Fibroblast of lung (primary cell): ENCODE measurements around the gene OCLN. TPM values are rescaled to one million over a fixed set of nuclear protein-coding genes. Genes with fewer than 3 reads are reported as not detected.

Experiments used
- DNase-seq, 2 donors: peaks; one replicate each; pipeline versions ENCODE4 v3.0.0 to v3.0.0-alpha.2; 2010; ENCODE audit warnings: low read depth in 2 of 2
- H2AFZ ChIP-seq: 2 replicates; pipeline ENCODE4 v1.5.1; 2012; ENCODE audit warnings: low read length, control low read depth, inconsistent platforms
- H3K27ac ChIP-seq: 2 replicates; pipeline ENCODE4 v1.5.1; 2011; ENCODE audit warnings: low read length, control low read depth; ENCODE audit not compliant: insufficient read depth
- H3K27me3 ChIP-seq: 2 replicates; pipeline ENCODE4 v1.5.1; 2011; ENCODE audit warnings: mild to moderate bottlenecking, low read length; ENCODE audit not compliant: control insufficient read depth, insufficient read depth
- H3K36me3 ChIP-seq: 2 replicates; pipeline ENCODE4 v1.5.1; 2011; ENCODE audit warnings: low read length; ENCODE audit not compliant: control insufficient read depth, insufficient read depth
- H3K4me1 ChIP-seq: 2 replicates; pipeline ENCODE4 v1.5.1; 2011; ENCODE audit warnings: low read length; ENCODE audit not compliant: control insufficient read depth, insufficient read depth; ENCODE audit errors: extremely low read depth
- H3K4me2 ChIP-seq: 2 replicates; pipeline ENCODE4 v1.5.1; 2011; ENCODE audit warnings: low read length, control low read depth; ENCODE audit not compliant: insufficient read depth; ENCODE audit errors: extremely low read depth
- H3K4me3 ChIP-seq, 4 experiments: fragments of 200-600 bp in 1 of 4; sonication (generic) in 1 of 4; replicated peaks in 1 of 4; 2 replicates each; pipeline ENCODE4 v1.5.1; 2011 to 2016; ENCODE audit warnings: low read length in 4 of 4, low read depth in 3 of 4, mild to moderate bottlenecking in 3 of 4, control low read depth in 2 of 4, inconsistent platforms in 1 of 4, mixed read lengths in 1 of 4; ENCODE audit not compliant: insufficient read depth in 1 of 4; ENCODE audit errors: control extremely low read depth in 1 of 4
- H3K79me2 ChIP-seq: 2 replicates; pipeline ENCODE4 v1.5.1; 2012; ENCODE audit warnings: mild to moderate bottlenecking, low read length, inconsistent platforms; ENCODE audit not compliant: control insufficient read depth, insufficient read depth
- H3K9ac ChIP-seq: 2 replicates; pipeline ENCODE4 v1.5.1; 2011; ENCODE audit warnings: mild to moderate bottlenecking, low read length, control low read depth; ENCODE audit not compliant: insufficient read depth
- H3K9me3 ChIP-seq: 2 replicates; pipeline ENCODE4 v1.5.1; 2012; ENCODE audit warnings: low read depth, low read length; ENCODE audit not compliant: control insufficient read depth, insufficient read depth
- H4K20me1 ChIP-seq: 2 replicates; pipeline ENCODE4 v1.5.1; 2011; ENCODE audit warnings: low read length; ENCODE audit not compliant: control insufficient read depth, insufficient read depth; ENCODE audit errors: extremely low read depth
- EZH2 ChIP-seq: IDR thresholded peaks from 2 replicates; pipeline ENCODE4 v1.5.1; 2012; ENCODE audit warnings: low read length, control low read depth, mild to moderate bottlenecking; ENCODE audit errors: missing control alignments
- polyA plus RNA-seq, 2 donors: library from polyadenylated mRNA; depleted of rRNA in 1 of 2; stranded (reverse) in 1 of 2; unstranded in 1 of 2; fragments of >200 nt; gene quantifications; 2 replicates each; pipeline ENCODE4 v1.2.1, GENCODE V29; 2011 to 2012; ENCODE audit warnings: missing spikeins in 1 of 2
- total RNA-seq: library from RNA; depleted of rRNA; stranded (reverse); fragments of >200 nt; gene quantifications from 2 replicates; pipeline ENCODE4 v1.2.1, GENCODE V29; 2014
- TF ChIP-seq, protein P1 (sequence below), 2 donors: IDR thresholded peaks in 1 of 2; conservative IDR thresholded peaks in 1 of 2; 1 replicate in 1 of 2; 2 replicates in 1 of 2; pipeline ENCODE4 v1.5.1; 2011 to 2012; ENCODE audit warnings: low read length in 2 of 2, control low read depth in 1 of 2, inconsistent platforms in 1 of 2, low read depth in 1 of 2, mild to moderate bottlenecking in 1 of 2

Gene OCLN
- total and polyA plus RNA-seq, 2 donors (not counting 1 experiment from before 2014, with no cell fraction given): 3.1 to 7.8 TPM

DNA sequence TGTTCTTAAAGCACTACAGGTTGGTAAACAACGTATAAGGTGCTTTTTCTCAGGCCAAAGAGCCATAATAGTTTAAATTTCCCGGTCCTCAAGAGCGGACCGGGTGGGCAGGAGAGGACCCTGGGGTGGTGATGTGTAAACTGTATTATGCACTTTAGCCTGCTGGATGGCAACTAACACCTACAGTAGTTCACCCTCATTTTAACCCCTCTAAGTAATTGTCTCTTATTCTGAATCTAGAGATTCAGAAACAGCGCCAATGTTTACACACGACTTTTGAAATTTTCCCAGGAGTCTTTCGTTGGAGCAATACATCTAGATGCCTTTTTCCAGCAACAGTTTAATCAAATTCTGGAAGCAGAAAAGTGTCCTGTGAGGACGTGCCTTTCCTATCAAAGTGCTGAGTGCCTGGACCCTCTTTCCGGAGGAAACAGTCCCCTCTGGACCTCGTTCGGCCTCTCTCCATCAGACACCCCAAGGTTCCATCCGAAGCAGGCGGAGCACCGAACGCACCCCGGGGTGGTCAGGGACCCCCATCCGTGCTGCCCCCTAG, 676 bp upstream of the OCLN start:
- no peaks in the 10 kb centered on the region for H3K79me2 ChIP-seq
- DNase-seq: no peak
- H3K9me3 ChIP-seq: no peaks in the 10 kb centered on the region
- no peak overlapping the region for H3K9ac ChIP-seq
- H2AFZ ChIP-seq: no peak overlapping the region
- H3K4me2 ChIP-seq: peak overlapping the region; percentile 95
- H4K20me1 ChIP-seq: no peaks in the 10 kb centered on the region
- TF ChIP-seq, protein P1, sequence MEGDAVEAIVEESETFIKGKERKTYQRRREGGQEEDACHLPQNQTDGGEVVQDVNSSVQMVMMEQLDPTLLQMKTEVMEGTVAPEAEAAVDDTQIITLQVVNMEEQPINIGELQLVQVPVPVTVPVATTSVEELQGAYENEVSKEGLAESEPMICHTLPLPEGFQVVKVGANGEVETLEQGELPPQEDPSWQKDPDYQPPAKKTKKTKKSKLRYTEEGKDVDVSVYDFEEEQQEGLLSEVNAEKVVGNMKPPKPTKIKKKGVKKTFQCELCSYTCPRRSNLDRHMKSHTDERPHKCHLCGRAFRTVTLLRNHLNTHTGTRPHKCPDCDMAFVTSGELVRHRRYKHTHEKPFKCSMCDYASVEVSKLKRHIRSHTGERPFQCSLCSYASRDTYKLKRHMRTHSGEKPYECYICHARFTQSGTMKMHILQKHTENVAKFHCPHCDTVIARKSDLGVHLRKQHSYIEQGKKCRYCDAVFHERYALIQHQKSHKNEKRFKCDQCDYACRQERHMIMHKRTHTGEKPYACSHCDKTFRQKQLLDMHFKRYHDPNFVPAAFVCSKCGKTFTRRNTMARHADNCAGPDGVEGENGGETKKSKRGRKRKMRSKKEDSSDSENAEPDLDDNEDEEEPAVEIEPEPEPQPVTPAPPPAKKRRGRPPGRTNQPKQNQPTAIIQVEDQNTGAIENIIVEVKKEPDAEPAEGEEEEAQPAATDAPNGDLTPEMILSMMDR (conservative IDR thresholded peaks at IDR 0.05 in 1 of 2, IDR thresholded peaks at IDR 0.05 in 1 of 2; ENCODE audit: low read depth in 1 of 2, low read length in 2 of 2): no peak
- no peak for TF ChIP-seq EZH2
- no peaks in the 10 kb centered on the region for H3K36me3 ChIP-seq
- peaks cover 8% of the 10 kb centered on the region for H3K4me1 ChIP-seq
- peak overlapping the region; percentile 60 to 64 (median 62) for H3K4me3 ChIP-seq
- no peak overlapping the region for H3K27ac ChIP-seq
- peaks cover 34% of the 10 kb centered on the region for H3K27me3 ChIP-seq

DNA sequence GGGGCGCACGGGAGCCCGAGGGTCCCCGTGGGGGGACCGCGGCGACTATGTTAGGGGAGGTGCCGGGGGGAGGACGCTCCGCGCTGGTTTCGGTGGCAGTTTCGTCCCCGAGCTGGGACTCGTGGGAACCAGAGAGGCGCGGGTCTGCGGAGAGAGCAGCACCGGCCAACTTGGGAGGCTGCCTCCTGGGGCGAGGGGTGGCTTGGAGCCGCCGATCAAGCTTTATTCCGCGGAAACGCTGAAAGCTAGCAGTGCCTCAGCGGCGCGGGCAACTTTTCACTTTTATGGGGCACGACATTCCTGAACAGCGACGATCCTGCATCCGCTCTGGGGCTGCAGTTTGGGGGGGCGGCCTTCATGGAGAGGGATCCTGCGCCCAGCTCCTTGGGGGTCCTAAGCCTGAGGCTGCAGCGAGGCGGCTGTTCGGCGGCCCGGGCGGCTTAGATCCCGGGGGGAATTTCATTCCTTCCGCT, 369 bp downstream of the OCLN start:
- Histone ChIP-seq H3K4me3 (peak overlapping the region; percentile 60 to 64 (median 62)), H3K36me3 (no peaks in the 10 kb centered on the region), H4K20me1 (no peaks in the 10 kb centered on the region), H3K4me2 (peak overlapping the region; percentile 95), H2AFZ (peak overlapping the region; percentile 70), H3K27me3 (peaks cover 34% of the 10 kb centered on the region), H3K4me1 (peaks cover 8% of the 10 kb centered on the region), H3K27ac (no peak overlapping the region), H3K79me2 (no peaks in the 10 kb centered on the region), H3K9ac (peak overlapping the region; percentile 23), H3K9me3 (no peaks in the 10 kb centered on the region)
- peak; percentile 47 for TF ChIP-seq EZH2
- TF ChIP-seq, protein P1 (conservative IDR thresholded peaks at IDR 0.05 in 1 of 2, IDR thresholded peaks at IDR 0.05 in 1 of 2; ENCODE audit: low read depth in 1 of 2, low read length in 2 of 2): no peak
- no peak for DNase-seq

DNA sequence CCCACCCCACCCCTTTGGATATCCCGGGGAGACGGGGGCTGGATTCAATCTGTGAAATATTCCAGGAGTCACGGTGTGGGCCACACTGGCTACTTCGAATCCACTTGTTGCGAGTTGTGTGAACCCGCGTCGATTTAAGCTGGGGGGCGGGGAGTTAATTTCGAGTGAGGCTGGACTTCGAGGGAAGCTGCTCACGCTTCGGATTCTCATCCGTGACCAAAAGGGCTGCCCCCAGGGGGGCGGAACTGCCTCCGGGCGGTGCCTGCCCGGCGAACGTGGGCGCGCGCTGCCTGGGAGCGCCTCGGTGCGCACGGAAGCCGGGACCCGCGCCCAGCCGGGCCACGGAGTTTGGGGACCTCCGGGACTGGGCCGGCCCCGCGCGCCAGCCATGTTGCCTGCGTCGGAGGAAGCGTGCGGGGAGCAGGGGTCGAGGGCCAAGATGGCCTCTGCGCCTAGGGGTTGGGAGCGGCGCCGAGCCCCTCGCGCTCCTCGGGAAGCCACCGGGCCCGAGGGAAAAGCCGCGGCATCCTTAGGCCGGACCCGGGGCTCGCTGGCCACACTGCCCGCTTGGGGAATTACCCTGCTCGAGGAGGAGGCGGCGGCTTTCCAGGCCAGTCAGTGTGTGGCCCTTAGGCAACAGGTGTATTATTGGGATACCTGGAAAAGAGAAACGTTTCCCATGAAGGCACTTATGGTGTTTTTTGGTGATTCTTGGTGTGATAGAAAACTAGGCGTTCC, 975 bp downstream of the OCLN start:
- TF ChIP-seq, protein P1 (conservative IDR thresholded peaks at IDR 0.05 in 1 of 2, IDR thresholded peaks at IDR 0.05 in 1 of 2; ENCODE audit: low read depth in 1 of 2, low read length in 2 of 2): no peak
- TF ChIP-seq EZH2: no peak
- Histone ChIP-seq H3K36me3 (no peaks in the 10 kb centered on the region), H3K9me3 (no peaks in the 10 kb centered on the region), H3K27ac (no peak overlapping the region), H2AFZ (peak overlapping the region; percentile 70), H4K20me1 (no peaks in the 10 kb centered on the region), H3K4me3 (peak overlapping the region; percentile 60 to 64 (median 62)), H3K27me3 (peaks cover 34% of the 10 kb centered on the region), H3K79me2 (no peaks in the 10 kb centered on the region), H3K4me2 (peak overlapping the region; percentile 95), H3K9ac (peak overlapping the region; percentile 23), H3K4me1 (peaks cover 8% of the 10 kb centered on the region)
- peak; percentile 28 to 44 for DNase-seq
